Activated CD4-positive, alpha-beta T cell treated with anti-CD3 and anti-CD28 coated beads, Interleukin-10, Interleukin-2, amounts not matched to agents 100 ng/mL and 50 ng/mL, durations not matched to agents 16 hours and 8 hours (primary cell): Measurements from ENCODE around the gene NAA38.
"Not testable (repeated sequence)": the region's sequence is repeated elsewhere in the genome, so short reads cannot be mapped to it uniquely, and the experiment has no call there.

Source experiments
- DNase-seq: peaks from one replicate; pipeline ENCODE4 v3.0.0-alpha.2; 2020

NAA38 gene

DNA sequence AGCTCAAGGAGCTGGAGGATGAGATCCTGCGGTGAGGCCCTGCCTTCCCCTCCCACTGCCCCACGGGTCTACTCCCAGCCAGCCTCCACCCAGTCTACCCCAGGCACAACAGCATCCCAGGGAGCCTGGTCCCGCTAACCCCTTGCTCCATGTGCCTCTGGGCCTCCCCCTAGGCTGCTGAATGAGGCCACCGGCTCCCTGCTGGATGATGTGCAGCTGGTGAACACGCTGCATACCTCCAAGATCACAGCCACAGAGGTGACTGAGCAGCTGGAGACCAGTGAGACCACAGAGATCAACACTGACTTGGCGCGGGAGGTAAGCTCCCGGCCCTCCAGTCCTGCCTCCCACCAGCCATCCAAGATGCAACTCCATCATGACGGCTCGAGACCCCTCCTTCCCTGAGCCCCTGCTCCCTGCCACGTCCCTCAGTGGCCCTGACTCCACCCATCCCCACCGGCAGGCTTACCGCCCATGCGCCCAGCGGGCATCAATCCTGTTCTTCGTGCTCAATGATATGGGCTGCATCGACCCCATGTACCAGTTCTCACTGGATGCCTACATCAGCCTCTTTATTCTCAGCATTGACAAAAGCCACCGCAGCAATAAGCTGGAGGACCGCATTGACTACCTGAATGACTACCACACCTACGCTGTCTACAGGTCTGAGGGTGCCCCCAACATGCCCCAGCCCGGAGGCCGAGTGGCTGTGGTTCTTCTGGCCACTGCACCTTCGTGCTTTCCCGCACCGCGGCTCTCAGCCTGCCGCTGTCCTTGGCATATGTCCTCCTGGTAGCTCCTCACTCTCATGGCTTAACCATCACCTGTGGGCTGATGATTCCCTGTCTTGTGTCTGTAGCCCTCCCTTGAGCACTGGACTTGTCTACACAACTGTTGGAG is 38.4 kb downstream of the NAA38 start:
- DNase-seq, result no peak

DNA sequence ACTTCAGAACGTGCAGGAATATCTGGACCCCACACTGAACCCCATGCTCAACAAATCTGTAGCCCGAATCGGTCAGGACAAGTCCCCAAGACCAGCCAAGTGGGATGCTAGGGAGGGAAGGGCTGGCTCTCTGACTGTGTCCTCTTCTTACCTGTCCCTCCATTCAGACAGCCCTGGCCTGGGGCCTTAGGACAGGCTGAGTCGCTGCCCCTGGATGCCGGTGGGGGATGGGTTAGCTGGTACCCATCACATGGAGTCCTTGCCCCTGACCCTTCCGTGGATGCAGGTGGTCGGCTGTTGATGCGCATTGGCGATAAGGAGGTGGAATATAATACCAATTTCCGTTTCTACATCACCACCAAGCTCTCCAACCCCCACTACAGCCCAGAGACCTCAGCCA is 39.3 kb downstream of the NAA38 start:
- DNase-seq, result no peak

DNA sequence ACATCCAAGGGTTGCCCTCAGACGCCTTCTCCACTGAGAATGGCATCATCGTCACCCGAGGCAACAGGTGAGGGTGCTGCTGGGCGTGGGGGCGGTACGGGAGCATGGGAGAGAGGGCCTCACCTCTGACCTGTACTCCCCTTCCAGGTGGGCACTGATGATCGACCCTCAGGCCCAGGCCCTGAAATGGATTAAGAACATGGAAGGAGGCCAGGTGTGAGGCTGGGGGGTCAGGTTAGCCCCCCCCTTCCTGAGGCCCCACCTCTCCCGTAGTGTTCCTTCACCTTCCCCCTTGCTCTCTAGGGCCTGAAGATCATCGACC is 39.8 kb downstream of the NAA38 start:
- DNase-seq, result no peak

DNA sequence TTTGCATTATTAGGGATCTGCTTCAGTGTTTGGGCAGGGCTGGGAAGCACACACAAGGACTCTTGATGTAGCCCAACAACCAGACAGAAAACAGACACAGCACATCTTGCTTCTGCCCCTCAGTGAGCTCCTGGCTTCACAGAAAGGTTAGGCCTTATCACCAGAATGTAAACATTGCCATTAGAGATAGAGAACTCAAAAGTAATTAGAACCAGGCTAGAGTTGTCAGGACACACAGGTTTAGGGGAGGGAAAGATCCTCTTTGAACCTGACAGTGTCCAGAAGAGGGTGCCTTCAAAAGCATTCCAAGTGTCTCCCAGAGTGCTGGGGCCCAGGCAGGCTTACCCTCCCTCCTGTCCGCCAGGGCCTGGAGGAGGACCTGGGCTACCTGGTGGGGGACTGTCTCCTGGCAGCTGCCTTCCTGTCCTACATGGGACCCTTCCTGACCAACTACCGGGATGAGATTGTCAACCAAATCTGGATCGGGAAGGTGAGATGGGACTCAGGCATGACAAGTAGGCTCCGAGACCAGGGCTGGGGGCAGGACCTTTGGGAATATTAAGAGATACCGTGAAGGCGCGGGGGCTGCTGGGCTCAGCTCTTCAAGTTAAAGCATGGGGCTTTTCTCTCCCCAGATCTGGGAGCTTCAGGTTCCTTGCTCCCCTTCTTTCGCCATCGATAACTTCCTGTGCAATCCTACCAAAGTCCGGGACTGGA is 40.3 kb downstream of the NAA38 start:
- no peak for DNase-seq

DNA sequence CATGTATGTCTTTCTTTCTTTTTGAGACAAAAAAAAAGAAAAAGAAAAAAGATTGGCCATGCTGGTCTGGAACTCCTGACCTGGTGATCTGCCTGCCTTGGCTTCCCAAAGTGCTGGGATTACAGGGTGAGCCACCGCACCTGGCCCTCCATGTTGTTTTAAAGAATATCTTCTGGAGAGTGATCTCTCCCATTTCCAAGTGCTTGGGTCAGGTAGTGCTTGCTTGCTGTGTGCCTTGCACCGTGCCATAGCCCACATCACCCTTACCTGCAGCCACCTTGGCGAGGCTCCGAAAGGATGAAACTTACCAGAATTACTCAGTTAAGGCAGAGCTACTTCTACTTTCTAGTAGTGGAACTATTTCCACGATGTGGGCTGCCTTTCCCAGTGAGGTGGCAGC is 42.4 kb downstream of the NAA38 start:
- no peak for DNase-seq

DNA sequence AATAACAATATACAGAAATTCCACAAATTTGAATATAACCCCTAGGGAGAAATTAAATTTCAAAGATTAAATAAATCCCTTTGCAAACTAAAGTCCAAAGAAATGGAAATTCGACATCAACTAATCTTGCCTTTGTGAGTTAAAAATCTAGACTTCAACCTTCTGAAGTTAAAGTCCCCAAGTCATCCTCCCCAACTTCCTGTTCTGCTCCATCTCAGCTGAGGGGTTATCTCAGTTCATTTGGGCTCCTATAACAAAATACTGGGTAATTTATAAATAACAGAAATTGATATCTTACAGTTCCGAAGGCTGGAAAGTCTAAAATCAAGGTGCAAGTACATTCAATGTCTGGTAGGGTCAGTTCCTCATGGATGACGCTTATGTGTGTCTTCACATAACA is 46.1 kb downstream of the NAA38 start:
- DNase-seq, result no peak

DNA sequence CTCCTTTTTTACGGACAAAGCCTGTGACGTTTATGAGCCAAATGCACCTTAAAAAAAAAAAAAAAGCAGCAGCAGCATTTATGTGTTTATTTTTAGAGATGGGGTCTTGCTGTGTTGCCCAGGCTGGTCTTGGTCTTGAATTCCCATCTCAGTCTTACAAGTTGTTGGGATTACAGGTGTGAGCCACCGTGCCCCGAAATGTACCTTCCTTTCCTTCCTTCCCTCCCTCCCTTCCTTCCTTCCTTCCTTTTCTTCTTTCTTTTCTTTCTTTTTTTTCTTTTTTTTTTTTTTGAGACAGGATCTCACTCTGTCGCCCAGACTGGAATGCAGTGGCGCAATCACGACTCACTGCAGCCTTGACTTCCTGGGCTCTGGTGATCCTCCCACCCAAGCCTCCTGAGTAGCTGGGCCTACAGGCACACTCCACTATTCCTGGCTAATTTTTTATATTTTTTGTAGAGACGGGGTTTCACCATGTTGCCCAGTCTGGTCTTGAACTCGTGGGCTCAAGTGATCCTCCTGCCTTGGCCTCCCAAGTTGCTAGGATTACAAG is 47.5 kb downstream of the NAA38 start:
- not testable (repeated sequence) for DNase-seq

DNA sequence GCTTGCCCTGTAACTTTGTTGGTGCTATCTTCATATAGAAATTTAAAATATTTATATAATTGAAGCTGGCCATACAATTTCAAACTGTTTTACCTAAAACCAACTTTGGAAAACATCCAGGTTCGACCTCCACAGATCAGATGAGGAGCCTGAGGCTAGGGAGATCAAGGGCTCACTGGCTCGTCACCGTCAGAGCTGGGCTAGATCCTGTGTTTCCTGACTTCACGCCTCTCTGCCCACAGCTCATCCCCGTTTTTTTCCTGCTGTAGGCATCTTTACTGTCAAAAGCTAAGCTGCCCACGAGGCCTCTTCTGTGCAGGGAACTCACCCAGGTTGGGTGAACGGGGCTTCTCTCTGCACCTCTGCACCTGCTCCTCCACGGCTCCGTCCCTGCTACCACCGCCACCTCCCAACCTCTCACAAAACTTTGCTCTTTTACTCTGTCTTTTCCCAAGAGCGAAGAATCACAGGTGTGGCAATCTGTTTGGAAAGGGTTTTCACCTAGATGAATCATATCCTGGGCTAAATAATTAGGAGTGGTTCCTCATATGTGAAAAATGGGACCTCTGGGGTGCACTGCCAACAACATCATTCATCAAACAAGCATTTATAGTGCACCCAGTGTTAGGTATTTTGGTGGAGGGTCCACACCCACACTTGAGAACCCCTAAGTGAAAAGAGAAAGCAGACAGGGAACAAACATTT is 48.1 kb downstream of the NAA38 start:
- no peak for DNase-seq

DNA sequence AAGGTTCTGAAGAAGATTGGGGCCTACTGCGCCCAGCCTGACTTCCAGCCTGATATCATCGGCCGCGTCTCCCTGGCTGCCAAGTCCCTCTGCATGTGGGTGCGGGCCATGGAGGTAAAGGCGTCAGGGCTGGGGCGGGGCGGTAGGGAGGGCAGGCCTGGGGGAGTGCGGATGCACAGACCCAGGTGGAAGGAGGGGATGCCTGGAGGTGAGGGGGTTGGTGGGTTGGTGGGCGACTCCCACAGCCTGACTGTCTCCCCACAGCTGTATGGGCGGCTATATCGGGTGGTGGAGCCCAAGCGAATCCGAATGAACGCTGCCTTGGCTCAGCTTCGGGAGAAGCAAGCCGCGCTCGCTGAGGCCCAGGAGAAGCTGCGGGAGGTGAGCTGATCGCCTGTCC is 50.2 kb downstream of the NAA38 start:
- no peak for DNase-seq
